A549 (cell line): Measurements from ENCODE around the gene TRMT2B. TPM values are rescaled to one million over a fixed set of nuclear protein-coding genes. Genes with fewer than 3 reads are reported as not detected.
"Not testable (repeated sequence)": the region's sequence is repeated elsewhere in the genome, so short reads cannot be mapped to it uniquely, and the experiment has no call there.

Experiments used
- ATAC-seq, 2 experiments: fragments of 200-7000 bp in 1 of 2; fragments of >200 bp in 1 of 2; cut with Nextera tagmentation in 1 of 2; cut with Tn5 transposase in 1 of 2; 3 replicates each; pipeline versions ENCODE4 v1.8.0 to v1.9.1; 2018 to 2020; ENCODE audit warnings: mild to moderate bottlenecking in 1 of 2, moderate library complexity in 1 of 2
- CTCF ChIA-PET: fragments of 300-600 bp; sonication (Branson Sonifier 250); formaldehyde crosslinking; extraction: SDS; loops from one replicate; lab custom pipeline; 2021; ENCODE audit warnings: antibody characterized with exemption, inconsistent platforms; lab: Yijun Ruan, JAX
- POLR2A ChIA-PET: fragments of 350-600 bp; formaldehyde crosslinking; extraction: SDS; loops from one replicate; lab custom pipeline; 2021; ENCODE audit warnings: antibody characterized with exemption, inconsistent platforms; lab: Yijun Ruan, JAX
- DNase-seq, 2 experiments: peaks; one replicate each; pipeline versions ENCODE4 v3.0.0 to v3.0.0-alpha.2; 2011 to 2016; ENCODE audit warnings: low read depth in 1 of 2, low spot score in 1 of 2
- FAIRE-seq: peaks from 2 replicates; lab custom pipeline; 2011; peaks lifted over from hg19 to GRCh38; lab: Jason Lieb, UNC
- H3K27ac ChIP-seq, 2 experiments: fragments of >200 bp; sonication (Bioruptor Twin); formaldehyde crosslinking; 3 replicates each; pipeline ENCODE4 v1.5.1; 2016 to 2017
- H3K4me1 ChIP-seq: fragments of >200 bp; sonication (Bioruptor Twin); formaldehyde crosslinking; 3 replicates; pipeline ENCODE4 v1.6.1; 2016
- H3K4me2 ChIP-seq: fragments of >200 bp; sonication (Bioruptor Twin); formaldehyde crosslinking; 3 replicates; pipeline ENCODE4 v1.6.1; 2016
- H3K4me3 ChIP-seq: fragments of >200 bp; sonication (Bioruptor Twin); formaldehyde crosslinking; 3 replicates; pipeline ENCODE4 v1.5.1; 2016
- H3K9me3 ChIP-seq: fragments of >200 bp; sonication (Bioruptor Twin); formaldehyde crosslinking; 3 replicates; pipeline ENCODE4 v1.6.1; 2016
- CBX8 ChIP-seq: fragments of 200-600 bp; sonication (generic); IDR thresholded peaks from 2 replicates; pipeline ENCODE4 v1.6.1; 2016
- ESRRA ChIP-seq: fragments of 150-350 bp; IDR thresholded peaks from 2 replicates; pipeline ENCODE4 v1.6.1; 2014; ENCODE audit warnings: mild to moderate bottlenecking, low read length, borderline replicate concordance
- FOSL2 ChIP-seq, 2 experiments: fragments of 450-650 bp in 1 of 2; fragments of >200 bp in 1 of 2; sonication (Bioruptor Twin) in 1 of 2; formaldehyde crosslinking; IDR thresholded peaks; 2 replicates each; pipeline versions ENCODE4 v1.5.0 to v1.6.1; 2016 to 2020; ENCODE audit warnings: mild to moderate bottlenecking in 1 of 2, moderate library complexity in 1 of 2
- GATA3 ChIP-seq: IDR thresholded peaks from 2 replicates; pipeline ENCODE4 v1.6.1; 2012; ENCODE audit warnings: borderline replicate concordance
- JUNB ChIP-seq: fragments of >200 bp; sonication (Bioruptor Twin); formaldehyde crosslinking; IDR thresholded peaks from 2 replicates; pipeline ENCODE4 v1.6.1; 2016
- NPAS2 ChIP-seq: fragments of 250-450 bp; sonication (Bioruptor Pico); IDR thresholded peaks from 2 replicates; pipeline ENCODE4 v1.8.0; 2022; ENCODE audit warnings: mild to moderate bottlenecking, moderate library complexity, borderline replicate concordance
- NR3C1 ChIP-seq: fragments of >200 bp; sonication (Bioruptor Twin); formaldehyde crosslinking; IDR thresholded peaks from 3 replicates; pipeline ENCODE4 v1.6.1; 2017
- RAD21 ChIP-seq, 2 experiments: fragments of >200 bp in 1 of 2; sonication (Bioruptor Twin) in 1 of 2; formaldehyde crosslinking in 1 of 2; IDR thresholded peaks in 1 of 2; conservative IDR thresholded peaks in 1 of 2; 2 replicates in 1 of 2; 3 replicates in 1 of 2; pipeline ENCODE4 v1.6.1; 2012 to 2018; ENCODE audit warnings: inconsistent platforms in 1 of 2
- RARB ChIP-seq: fragments of 250-450 bp; sonication (Bioruptor Pico); IDR thresholded peaks from 2 replicates; pipeline ENCODE4 v1.8.0; 2021; ENCODE audit warnings: mild to moderate bottlenecking, moderate library complexity
- TP53 ChIP-seq: fragments of 250-450 bp; sonication (Bioruptor Pico); IDR thresholded peaks from 2 replicates; pipeline ENCODE4 v1.5.0; 2021; ENCODE audit warnings: mild to moderate bottlenecking, moderate library complexity
- WGBS: methylation state at CpG from one replicate; pipeline ENCODE4 v1.1.6; 2017; ENCODE audit errors: missing lambda C conversion rate; 5-methylcytosine and 5-hydroxymethylcytosine counted together
- polyA plus RNA-seq, 4 experiments: library from polyadenylated mRNA; depleted of rRNA in 3 of 4; stranded (reverse); fragments of >200 nt; fragmentation: RNase III in 1 of 4; extraction: RNeasy Plus Mini Kit Qiagen cat#74134 plus additional on column Dnase treatment in 1 of 4; gene quantifications; 2 replicates in 3 of 4; 3 replicates in 1 of 4; pipeline ENCODE4 v1.2.3, GENCODE V29; 2011 to 2017
- TF ChIP-seq, protein P1 (sequence below): fragments of 450-650 bp; IDR thresholded peaks from 2 replicates; pipeline ENCODE4 v1.6.1; 2014; ENCODE audit warnings: antibody characterized with exemption
- TF ChIP-seq, protein P2 (sequence below): fragments of >200 bp; sonication (Bioruptor Twin); formaldehyde crosslinking; IDR thresholded peaks from 2 replicates; pipeline ENCODE4 v1.6.1; 2016
- TF ChIP-seq, protein P3 (sequence below): fragments of 250-450 bp; sonication (Bioruptor Pico); IDR thresholded peaks from 2 replicates; pipeline ENCODE4 v1.5.0; 2021; ENCODE audit warnings: mild to moderate bottlenecking, moderate library complexity, borderline replicate concordance
- TF ChIP-seq, protein P4 (sequence below): fragments of >200 bp; sonication (Bioruptor Twin); formaldehyde crosslinking; IDR thresholded peaks from 3 replicates; pipeline ENCODE4 v1.5.1; 2016

Gene TRMT2B
- polyA plus RNA-seq, 2 of the 4 experiments (the other 2 are of a cell fraction): 14.2 to 29.1 TPM

DNA sequence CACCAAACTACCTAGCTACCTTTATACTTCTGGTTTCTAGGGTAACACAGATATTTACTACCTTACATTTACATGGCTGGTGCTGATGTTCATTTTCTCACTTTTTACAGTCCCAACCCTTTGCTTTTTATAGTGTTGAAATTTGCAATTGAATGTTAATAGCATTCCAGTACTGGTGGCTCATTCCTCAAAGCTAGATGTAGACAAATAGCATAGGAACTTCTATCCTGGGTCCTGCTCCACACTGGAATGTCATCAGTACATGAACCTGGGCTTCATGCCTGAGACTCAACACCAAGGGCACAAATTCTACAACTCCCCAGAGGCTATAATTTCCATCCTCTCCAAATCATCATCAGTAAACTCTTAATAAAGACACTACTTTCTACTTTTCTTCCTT is 10.3 kb upstream of the TRMT2B start:
- FAIRE-seq: no peak
- ATAC-seq: no peak
- no peak for TF ChIP-seq JUNB
- TF ChIP-seq, protein P1, sequence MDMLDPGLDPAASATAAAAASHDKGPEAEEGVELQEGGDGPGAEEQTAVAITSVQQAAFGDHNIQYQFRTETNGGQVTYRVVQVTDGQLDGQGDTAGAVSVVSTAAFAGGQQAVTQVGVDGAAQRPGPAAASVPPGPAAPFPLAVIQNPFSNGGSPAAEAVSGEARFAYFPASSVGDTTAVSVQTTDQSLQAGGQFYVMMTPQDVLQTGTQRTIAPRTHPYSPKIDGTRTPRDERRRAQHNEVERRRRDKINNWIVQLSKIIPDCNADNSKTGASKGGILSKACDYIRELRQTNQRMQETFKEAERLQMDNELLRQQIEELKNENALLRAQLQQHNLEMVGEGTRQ: no peak
- no peak for TF ChIP-seq ESRRA
- no peak for TF ChIP-seq TP53 (CRISPR knock-in tag)
- no peak for TF ChIP-seq FOSL2 (IDR thresholded peaks at IDR 0.05)
- no peak for TF ChIP-seq FOSL2 (CRISPR knock-in tag; IDR thresholded peaks at IDR 0.05)
- no peak for TF ChIP-seq RARB (CRISPR knock-in tag)
- TF ChIP-seq GATA3: no peak
- TF ChIP-seq, protein P2, sequence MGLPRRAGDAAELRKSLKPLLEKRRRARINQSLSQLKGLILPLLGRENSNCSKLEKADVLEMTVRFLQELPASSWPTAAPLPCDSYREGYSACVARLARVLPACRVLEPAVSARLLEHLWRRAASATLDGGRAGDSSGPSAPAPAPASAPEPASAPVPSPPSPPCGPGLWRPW: no peak
- TF ChIP-seq RAD21 (conservative IDR thresholded peaks at IDR 0.05 in 1 of 2, IDR thresholded peaks at IDR 0.05 in 1 of 2): no peak
- TF ChIP-seq, protein P3, sequence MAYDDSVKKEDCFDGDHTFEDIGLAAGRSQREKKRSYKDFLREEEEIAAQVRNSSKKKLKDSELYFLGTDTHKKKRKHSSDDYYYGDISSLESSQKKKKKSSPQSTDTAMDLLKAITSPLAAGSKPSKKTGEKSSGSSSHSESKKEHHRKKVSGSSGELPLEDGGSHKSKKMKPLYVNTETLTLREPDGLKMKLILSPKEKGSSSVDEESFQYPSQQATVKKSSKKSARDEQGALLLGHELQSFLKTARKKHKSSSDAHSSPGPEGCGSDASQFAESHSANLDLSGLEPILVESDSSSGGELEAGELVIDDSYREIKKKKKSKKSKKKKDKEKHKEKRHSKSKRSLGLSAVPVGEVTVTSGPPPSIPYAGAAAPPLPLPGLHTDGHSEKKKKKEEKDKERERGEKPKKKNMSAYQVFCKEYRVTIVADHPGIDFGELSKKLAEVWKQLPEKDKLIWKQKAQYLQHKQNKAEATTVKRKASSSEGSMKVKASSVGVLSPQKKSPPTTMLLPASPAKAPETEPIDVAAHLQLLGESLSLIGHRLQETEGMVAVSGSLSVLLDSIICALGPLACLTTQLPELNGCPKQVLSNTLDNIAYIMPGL: no peak
- TF ChIP-seq NPAS2 (CRISPR knock-in tag): no peak
- no peak for TF ChIP-seq CBX8
- TF ChIP-seq NR3C1: no peak
- TF ChIP-seq, protein P4, sequence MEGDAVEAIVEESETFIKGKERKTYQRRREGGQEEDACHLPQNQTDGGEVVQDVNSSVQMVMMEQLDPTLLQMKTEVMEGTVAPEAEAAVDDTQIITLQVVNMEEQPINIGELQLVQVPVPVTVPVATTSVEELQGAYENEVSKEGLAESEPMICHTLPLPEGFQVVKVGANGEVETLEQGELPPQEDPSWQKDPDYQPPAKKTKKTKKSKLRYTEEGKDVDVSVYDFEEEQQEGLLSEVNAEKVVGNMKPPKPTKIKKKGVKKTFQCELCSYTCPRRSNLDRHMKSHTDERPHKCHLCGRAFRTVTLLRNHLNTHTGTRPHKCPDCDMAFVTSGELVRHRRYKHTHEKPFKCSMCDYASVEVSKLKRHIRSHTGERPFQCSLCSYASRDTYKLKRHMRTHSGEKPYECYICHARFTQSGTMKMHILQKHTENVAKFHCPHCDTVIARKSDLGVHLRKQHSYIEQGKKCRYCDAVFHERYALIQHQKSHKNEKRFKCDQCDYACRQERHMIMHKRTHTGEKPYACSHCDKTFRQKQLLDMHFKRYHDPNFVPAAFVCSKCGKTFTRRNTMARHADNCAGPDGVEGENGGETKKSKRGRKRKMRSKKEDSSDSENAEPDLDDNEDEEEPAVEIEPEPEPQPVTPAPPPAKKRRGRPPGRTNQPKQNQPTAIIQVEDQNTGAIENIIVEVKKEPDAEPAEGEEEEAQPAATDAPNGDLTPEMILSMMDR: no peak
- H3K9me3 ChIP-seq: no peaks in the 10 kb centered on the region
- H3K27ac ChIP-seq: no peak overlapping the region
- no peak for DNase-seq
- no peaks in the 10 kb centered on the region for H3K4me1 ChIP-seq
- ChIA-PET CTCF (interaction anchor here (1.1 kb wide), 1 partner anchor 13 kb away, joined by 5 read pairs; no protein-coding TSS in a partner anchor), POLR2A (no interaction called here)
- no peak overlapping the region for H3K4me3 ChIP-seq
- H3K4me2 ChIP-seq: no peak overlapping the region

DNA sequence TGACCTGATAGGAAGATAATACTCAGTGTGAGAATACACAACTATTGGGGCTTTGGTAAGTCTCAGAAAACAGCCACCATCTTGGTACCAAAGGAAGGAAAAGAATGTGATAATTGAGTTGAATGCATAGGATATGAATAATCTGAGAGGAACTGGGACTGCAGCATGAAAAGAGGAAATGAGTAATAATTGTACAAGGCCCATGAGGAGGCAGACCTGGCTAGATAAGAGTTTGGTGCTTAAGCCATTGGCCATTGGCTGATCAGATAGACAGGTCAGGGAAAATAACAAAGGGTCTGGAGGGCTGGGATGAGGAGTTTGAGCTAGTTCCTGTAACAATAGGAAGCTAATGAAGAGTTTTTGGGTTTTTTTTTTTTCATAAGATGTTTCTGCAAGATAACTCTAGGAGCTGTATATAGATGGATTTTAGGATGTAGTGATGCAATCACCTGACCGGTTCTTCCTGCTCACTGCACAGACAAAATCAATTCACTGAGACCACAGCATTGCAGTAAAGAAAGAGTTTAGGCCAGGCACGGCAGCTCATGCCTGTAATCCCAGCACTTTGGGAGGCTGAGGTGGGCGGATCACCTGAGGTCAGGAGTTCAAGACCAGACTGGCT is 5.3 kb upstream of the TRMT2B start:
- POLR2A ChIA-PET: no interaction called here
- CTCF ChIA-PET: no interaction called here
- Histone ChIP-seq H3K27ac (no peak overlapping the region), H3K4me1 (no peaks in the 10 kb centered on the region), H3K9me3 (no peaks in the 10 kb centered on the region), H3K4me3 (no peak overlapping the region), H3K4me2 (no peak overlapping the region)
- FAIRE-seq (no peak), DNase-seq (no peak), ATAC-seq (no peak)
- WGBS: 68% methylated on average over 3 of the region's 3 CpGs
- no peak for TF ChIP-seq JUNB

DNA sequence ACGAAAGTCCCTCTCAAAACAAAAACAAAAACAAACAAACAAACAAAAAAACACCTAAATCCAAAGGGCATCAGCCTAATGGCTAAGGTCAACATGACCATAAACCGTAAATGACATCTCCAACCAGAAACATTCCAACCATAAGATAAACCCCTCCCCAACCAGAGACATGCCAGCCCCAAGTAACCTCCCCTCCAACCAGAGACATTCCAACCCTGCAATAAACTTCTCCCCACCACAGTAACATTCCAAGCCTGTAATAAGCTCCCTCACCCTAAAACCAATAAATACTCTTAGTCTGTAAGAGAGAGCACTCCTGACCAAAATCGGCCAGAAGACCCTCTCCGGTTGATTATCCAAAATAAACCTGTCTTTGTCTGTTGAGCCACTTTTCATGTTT is 4.6 kb upstream of the TRMT2B start:
- CTCF ChIA-PET: interaction anchor here (0.9 kb wide), 1 partner anchor 51 kb away, joined by 3 read pairs; no protein-coding TSS in a partner anchor
- 90% methylated on average over 4 of the region's 4 CpGs for whole genome bisulfite sequencing
- POLR2A ChIA-PET, DNase-seq, H3K27ac ChIP-seq, H3K4me3 ChIP-seq, H3K4me1 ChIP-seq, H3K4me2 ChIP-seq, FAIRE-seq, H3K9me3 ChIP-seq, ATAC-seq: not testable (repeated sequence)
